Suprapubic skin (tissue), 4 donors: Measurements from ENCODE around the gene PCTP. TPM values are rescaled to one million over a fixed set of nuclear protein-coding genes. Genes with fewer than 3 reads are reported as not detected.

Experiments
- DNase-seq, 2 donors: peaks; one replicate each; pipeline ENCODE4 v3.0.0-alpha.2; 2019; ENCODE audit warnings: low spot score in 2 of 2
- H3K27ac ChIP-seq: fragments of 200-600 bp; sonication (generic); one replicate; pipeline ENCODE4 v1.5.1; 2019
- H3K27me3 ChIP-seq: fragments of 200-600 bp; sonication (generic); one replicate; pipeline ENCODE4 v1.5.1; 2019
- H3K36me3 ChIP-seq: fragments of 200-600 bp; sonication (generic); one replicate; pipeline ENCODE4 v1.5.1; 2019
- H3K4me1 ChIP-seq: fragments of 200-600 bp; sonication (generic); one replicate; pipeline ENCODE4 v1.5.1; 2019
- H3K4me3 ChIP-seq: fragments of 200-600 bp; sonication (generic); one replicate; pipeline ENCODE4 v1.5.1; 2019; ENCODE audit warnings: mild to moderate bottlenecking
- H3K9me3 ChIP-seq: fragments of 200-600 bp; sonication (generic); one replicate; pipeline ENCODE4 v1.5.1; 2019
- CTCF ChIP-seq, 2 donors: fragments of 200-600 bp in 1 of 2; fragments of 450-650 bp in 1 of 2; sonication (generic) in 1 of 2; IDR thresholded peaks; one replicate each; pipeline ENCODE4 v1.5.1; 2016 to 2019; ENCODE audit warnings: antibody characterized with exemption in 2 of 2, mild to moderate bottlenecking in 1 of 2, moderate library complexity in 1 of 2
- EP300 ChIP-seq: sonication (generic); formaldehyde crosslinking; IDR thresholded peaks from one replicate; pipeline ENCODE4 v1.6.1; 2017; ENCODE audit warnings: antibody characterized with exemption
- POLR2A ChIP-seq, 2 donors: fragments of 450-650 bp; IDR thresholded peaks; one replicate each; pipeline ENCODE4 v1.6.1; 2017; ENCODE audit warnings: antibody characterized with exemption in 2 of 2, mild to moderate bottlenecking in 2 of 2, moderate library complexity in 2 of 2
- POLR2AphosphoS5 ChIP-seq, 3 donors: sonication (generic); formaldehyde crosslinking; IDR thresholded peaks; one replicate each; pipeline ENCODE4 v1.6.1; 2017; ENCODE audit warnings: antibody characterized with exemption in 3 of 3
- WGBS: methylation state at CpG from one replicate; pipeline ENCODE4 v1.1.5; 2018; 5-methylcytosine and 5-hydroxymethylcytosine counted together
- total RNA-seq, 4 donors: library from RNA; depleted of rRNA; stranded (reverse); fragments of >200 nt; gene quantifications; one replicate each; pipeline ENCODE4 v1.1.0, GENCODE V29; 2016

PCTP gene
- total RNA-seq, 4 donors from 2014 or later = 6.4 to 17.4 (median 11.2) TPM

GRCh38 chr17:55710829-55711496 lies 39.9 kb upstream of the PCTP start:
- TF ChIP-seq CTCF (IDR thresholded peaks at IDR 0.05) = no peak
- no peak for TF ChIP-seq POLR2AphosphoS5 (IDR thresholded peaks at IDR 0.05)
- TF ChIP-seq EP300 = no peak
- TF ChIP-seq POLR2A (IDR thresholded peaks at IDR 0.05) = no peak
- Histone ChIP-seq H3K36me3 (no peaks in the 10 kb centered on the region), H3K27me3 (no peaks in the 10 kb centered on the region), H3K4me1 (peaks cover 12% of the 10 kb centered on the region), H3K27ac (no peak overlapping the region), H3K9me3 (no peaks in the 10 kb centered on the region), H3K4me3 (no peak overlapping the region)
- no peak for DNase-seq
- WGBS = 57% methylated on average over 4 of the region's 4 CpGs

- TF ChIP-seq EP300 (no peak), POLR2AphosphoS5 (IDR thresholded peaks at IDR 0.05) (no peak), CTCF (IDR thresholded peaks at IDR 0.05) (no peak), POLR2A (IDR thresholded peaks at IDR 0.05) (no peak)
- no peaks in the 10 kb centered on the region for H3K9me3 ChIP-seq
- DNase-seq = no peak
- H3K4me1 ChIP-seq = peaks cover 10% of the 10 kb centered on the region
- no peaks in the 10 kb centered on the region for H3K27me3 ChIP-seq
- H3K4me3 ChIP-seq = no peak overlapping the region
- H3K27ac ChIP-seq = no peak overlapping the region
- 92% methylated on average over 4 of the region's 4 CpGs for WGBS
- no peaks in the 10 kb centered on the region for H3K36me3 ChIP-seq
These were observed 33.4 kb upstream of the PCTP start for GRCh38 chr17:55717432-55717831.

- no peak overlapping the region for H3K27ac ChIP-seq
- 51% methylated on average over 11 of the region's 11 CpGs for WGBS
- H3K27me3 ChIP-seq = no peaks in the 10 kb centered on the region
- no peak overlapping the region for H3K4me3 ChIP-seq
- DNase-seq = peak; percentile 90 to 93
- no peaks in the 10 kb centered on the region for H3K36me3 ChIP-seq
- peaks cover 17% of the 10 kb centered on the region for H3K4me1 ChIP-seq
- no peaks in the 10 kb centered on the region for H3K9me3 ChIP-seq
- peak; percentile 65 to 67 for TF ChIP-seq CTCF (IDR thresholded peaks at IDR 0.05)
- TF ChIP-seq POLR2A (IDR thresholded peaks at IDR 0.05) = no peak
These were observed 32.7 kb upstream of the PCTP start for GRCh38 chr17:55717898-55718735.

GRCh38 chr17:55720919-55721836 lies 29.7 kb upstream of the PCTP start:
- peaks cover 34% of the 10 kb centered on the region for H3K4me1 ChIP-seq
- no peaks in the 10 kb centered on the region for H3K9me3 ChIP-seq
- H3K36me3 ChIP-seq = no peaks in the 10 kb centered on the region
- H3K27ac ChIP-seq = no peak overlapping the region
- TF ChIP-seq POLR2AphosphoS5 (IDR thresholded peaks at IDR 0.05) (no peak), EP300 (no peak), POLR2A (IDR thresholded peaks at IDR 0.05) (no peak), CTCF (IDR thresholded peaks at IDR 0.05) (no peak)
- DNase-seq = no peak
- WGBS = 77% methylated on average over 6 of the region's 6 CpGs
- peak overlapping the region; percentile 36 for H3K4me3 ChIP-seq
- no peaks in the 10 kb centered on the region for H3K27me3 ChIP-seq
